Lung (tissue), 12 donors: Measurements from ENCODE around the gene SSTR1. TPM values are rescaled to one million over a fixed set of nuclear protein-coding genes. Genes with fewer than 3 reads are reported as not detected.

Experiments
- ATAC-seq: fragments of 200-7000 bp; cut with Tn5 transposase; one replicate; pipeline ENCODE4 v1.9.1; 2020; ENCODE audit warnings: moderate number of reproducible peaks; ENCODE audit not compliant: insufficient read depth, low FRiP score
- DNase-seq, 3 donors: peaks; one replicate each; pipeline ENCODE4 v3.0.0-alpha.2; 2013 to 2017
- H3K27ac ChIP-seq, 2 donors: one replicate each; pipeline ENCODE4 v1.5.1; 2013; ENCODE audit warnings: mild to moderate bottlenecking in 2 of 2, moderate library complexity in 2 of 2, control low read depth in 1 of 2, inconsistent platforms in 1 of 2, low read depth in 1 of 2, low read length in 1 of 2
- H3K27me3 ChIP-seq, 3 donors: one replicate each; pipeline ENCODE4 v1.5.1; 2013; ENCODE audit warnings: low read length in 2 of 3; ENCODE audit not compliant: control insufficient read depth in 3 of 3, insufficient read depth in 3 of 3
- H3K36me3 ChIP-seq, 4 donors: one replicate each; pipeline ENCODE4 v1.5.1; 2013; ENCODE audit warnings: low read length in 4 of 4, mild to moderate bottlenecking in 1 of 4, moderate library complexity in 1 of 4; ENCODE audit not compliant: control insufficient read depth in 4 of 4, insufficient read depth in 4 of 4
- H3K4me1 ChIP-seq, 5 donors: one replicate each; pipeline ENCODE4 v1.5.1; 2013; ENCODE audit warnings: low read length in 5 of 5, mild to moderate bottlenecking in 2 of 5, moderate library complexity in 1 of 5; ENCODE audit not compliant: control insufficient read depth in 5 of 5, insufficient read depth in 5 of 5
- H3K4me3 ChIP-seq: one replicate; pipeline ENCODE4 v1.5.1; 2013; ENCODE audit warnings: mild to moderate bottlenecking, control low read depth, moderate library complexity
- H3K9ac ChIP-seq, 2 donors: one replicate each; pipeline ENCODE4 v1.5.1; 2013; ENCODE audit warnings: low read length in 2 of 2, control low read depth in 1 of 2; ENCODE audit not compliant: insufficient read depth in 1 of 2
- H3K9me3 ChIP-seq, 4 donors: one replicate each; pipeline ENCODE4 v1.5.1; 2013; ENCODE audit warnings: low read length in 3 of 4, mild to moderate bottlenecking in 1 of 4, moderate library complexity in 1 of 4; ENCODE audit not compliant: control insufficient read depth in 4 of 4, insufficient read depth in 3 of 4
- WGBS, 2 donors: extraction: QIAGEN DNeasy Blood & Tissue Kit; methylation state at CpG; one replicate each; pipeline ENCODE4 v1.1.7; 2013; 5-methylcytosine and 5-hydroxymethylcytosine counted together
- polyA plus RNA-seq, 2 donors: library from polyadenylated mRNA; stranded (reverse); fragments of 200-250 nt; gene quantifications; one replicate each; pipeline ENCODE4 v1.2.1, GENCODE V29; 2013
- total RNA-seq, 2 donors: library from RNA; depleted of rRNA in 1 of 2; stranded (reverse); fragments of >200 nt in 1 of 2; gene quantifications; one replicate each; pipeline ENCODE4 v1.2.1, GENCODE V29; 2014 to 2021
- TF ChIP-seq, protein P1 (sequence below): IDR thresholded peaks from 2 replicates; pipeline ENCODE4 v1.5.1; 2012; ENCODE audit warnings: mild to moderate bottlenecking; ENCODE audit errors: control extremely low read depth, extremely low read depth
- donor health status: control.
- donor health status: control.
- donor health status: Bipolar disorder and iron deficiency.
- donor health status: healthy.
- donor health status: DM: yes; HTN: yes; CAD: no.

The SSTR1 gene
- total and polyA plus RNA-seq, 4 donors: 1.6 to 7.9 (median 3.2) TPM

DNA sequence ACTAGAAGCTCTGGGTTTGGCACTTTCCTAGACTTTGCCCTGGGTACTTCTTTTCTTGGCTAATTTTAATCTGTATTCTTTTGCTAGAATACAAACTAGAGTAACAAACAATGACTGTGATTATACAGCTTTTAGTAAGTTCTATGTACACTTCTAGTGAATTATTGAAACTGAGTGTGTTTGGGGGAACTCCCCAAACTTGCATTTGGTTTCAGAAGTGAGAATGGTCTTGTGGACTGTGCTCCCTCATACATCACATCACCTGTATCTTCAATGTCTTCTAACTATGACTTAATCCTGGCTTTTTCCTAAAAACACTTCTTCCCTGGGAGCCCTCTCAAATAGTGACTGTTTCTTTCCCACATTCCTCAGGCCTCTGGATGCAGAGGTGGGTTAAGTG lies 23.6 kb upstream of the SSTR1 start:
- Histone ChIP-seq H3K36me3 (no peaks in the 10 kb centered on the region), H3K9me3 (peaks cover 0 to 4% (median 0%) of the 10 kb centered on the region in 4 donors), H3K27ac (no peak overlapping the region), H3K4me1 (peaks cover 0 to 2% (median 0%) of the 10 kb centered on the region in 5 donors), H3K9ac (no peak overlapping the region), H3K4me3 (no peak overlapping the region), H3K27me3 (no peaks in the 10 kb centered on the region)
- DNase-seq (no peak), ATAC-seq (no peak)
- TF ChIP-seq, protein P1, sequence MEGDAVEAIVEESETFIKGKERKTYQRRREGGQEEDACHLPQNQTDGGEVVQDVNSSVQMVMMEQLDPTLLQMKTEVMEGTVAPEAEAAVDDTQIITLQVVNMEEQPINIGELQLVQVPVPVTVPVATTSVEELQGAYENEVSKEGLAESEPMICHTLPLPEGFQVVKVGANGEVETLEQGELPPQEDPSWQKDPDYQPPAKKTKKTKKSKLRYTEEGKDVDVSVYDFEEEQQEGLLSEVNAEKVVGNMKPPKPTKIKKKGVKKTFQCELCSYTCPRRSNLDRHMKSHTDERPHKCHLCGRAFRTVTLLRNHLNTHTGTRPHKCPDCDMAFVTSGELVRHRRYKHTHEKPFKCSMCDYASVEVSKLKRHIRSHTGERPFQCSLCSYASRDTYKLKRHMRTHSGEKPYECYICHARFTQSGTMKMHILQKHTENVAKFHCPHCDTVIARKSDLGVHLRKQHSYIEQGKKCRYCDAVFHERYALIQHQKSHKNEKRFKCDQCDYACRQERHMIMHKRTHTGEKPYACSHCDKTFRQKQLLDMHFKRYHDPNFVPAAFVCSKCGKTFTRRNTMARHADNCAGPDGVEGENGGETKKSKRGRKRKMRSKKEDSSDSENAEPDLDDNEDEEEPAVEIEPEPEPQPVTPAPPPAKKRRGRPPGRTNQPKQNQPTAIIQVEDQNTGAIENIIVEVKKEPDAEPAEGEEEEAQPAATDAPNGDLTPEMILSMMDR: no peak

DNA sequence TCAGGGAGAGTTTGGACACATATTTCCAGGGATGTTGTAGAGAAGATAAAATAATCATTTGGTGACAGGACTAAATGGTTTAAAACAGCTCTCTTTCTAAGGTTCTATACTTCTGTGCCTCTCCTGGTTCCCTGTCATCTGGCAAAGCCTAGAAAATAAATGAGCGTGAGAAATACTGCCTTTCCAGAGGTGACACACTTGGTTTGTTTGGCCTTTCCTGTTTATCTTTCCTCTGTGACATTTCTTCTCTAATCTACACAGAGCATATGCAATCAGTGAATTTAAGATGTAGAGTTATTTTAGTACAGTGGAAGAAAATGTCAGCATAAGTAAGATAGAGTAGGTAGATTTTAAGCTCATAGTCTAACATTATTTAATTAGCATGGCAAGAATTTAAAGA lies 22.0 kb upstream of the SSTR1 start:
- 65 to 71% methylated on average over 1 of the region's 1 CpG for WGBS, 2 donors
- DNase-seq: no peak

GRCh38 chr14:38186216-38186615 lies 21.5 kb upstream of the SSTR1 start:
- Histone ChIP-seq H3K9me3 (peaks cover 0 to 4% (median 0%) of the 10 kb centered on the region in 4 donors), H3K4me1 (peaks cover 0 to 2% (median 0%) of the 10 kb centered on the region in 5 donors), H3K4me3 (no peak overlapping the region), H3K27ac (no peak overlapping the region), H3K27me3 (no peaks in the 10 kb centered on the region), H3K36me3 (no peaks in the 10 kb centered on the region), H3K9ac (no peak overlapping the region)
- DNase-seq (no peak), ATAC-seq (no peak)
- TF ChIP-seq, protein P1: no peak
- WGBS, 2 donors: 24 to 69% methylated on average over 1 of the region's 1 CpG

More for the DNA sequence above, 22.0 kb upstream of the SSTR1 start:
- Histone ChIP-seq H3K27me3 (no peaks in the 10 kb centered on the region), H3K9me3 (peaks cover 0 to 4% (median 0%) of the 10 kb centered on the region in 4 donors), H3K36me3 (no peaks in the 10 kb centered on the region), H3K9ac (no peak overlapping the region), H3K4me3 (no peak overlapping the region), H3K27ac (no peak overlapping the region), H3K4me1 (peaks cover 0 to 2% (median 0%) of the 10 kb centered on the region in 5 donors)
- ATAC-seq: no peak
- TF ChIP-seq, protein P1: no peak

DNA sequence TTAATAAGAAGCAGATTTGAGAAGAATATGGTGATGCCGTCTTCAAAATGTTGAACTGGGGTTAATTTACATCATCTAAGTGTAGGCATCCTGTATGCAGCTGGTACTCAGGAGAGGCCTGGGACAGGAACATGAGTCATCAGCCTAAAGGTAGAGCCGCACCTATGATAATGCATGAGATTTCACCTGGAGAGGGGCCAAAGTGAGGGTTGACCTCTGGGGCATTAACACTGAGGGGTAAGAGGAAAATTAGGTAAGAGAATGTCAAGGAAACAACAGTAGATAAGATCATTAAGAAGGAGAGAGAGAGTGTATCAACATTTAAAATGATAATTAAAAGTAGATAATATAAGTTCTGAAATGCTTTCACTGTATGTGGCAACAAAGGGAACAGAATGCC lies 20.2 kb upstream of the SSTR1 start:
- H3K36me3 ChIP-seq: no peaks in the 10 kb centered on the region
- no peaks in the 10 kb centered on the region for H3K27me3 ChIP-seq
- TF ChIP-seq, protein P1: no peak
- ATAC-seq (no peak), DNase-seq (no peak)
- H3K4me1 ChIP-seq: peaks cover 0 to 2% (median 0%) of the 10 kb centered on the region in 5 donors
- no peak overlapping the region for H3K27ac ChIP-seq
- WGBS, 2 donors: 77 to 89% methylated on average over 2 of the region's 2 CpGs
- no peak overlapping the region for H3K9ac ChIP-seq
- H3K4me3 ChIP-seq: no peak overlapping the region
- peaks cover 0 to 4% (median 0%) of the 10 kb centered on the region in 4 donors for H3K9me3 ChIP-seq
